SJSA1 (cell line): Measurements from ENCODE around the gene SLC5A1. TPM values are rescaled to one million over a fixed set of nuclear protein-coding genes. Genes with fewer than 3 reads are reported as not detected.

Experiments used
- DNase-seq, 2 experiments: peaks; one replicate each; pipeline ENCODE4 v3.0.0-alpha.2; 2015 to 2020; ENCODE audit warnings: low spot score in 2 of 2, low read depth in 1 of 2
- H3K27ac ChIP-seq: fragments of 250-450 bp; sonication (Bioruptor Pico); 2 replicates; pipeline ENCODE4 v1.5.1; 2020; ENCODE audit warnings: mild to moderate bottlenecking, moderate library complexity
- H3K27me3 ChIP-seq: fragments of 250-450 bp; sonication (Bioruptor Pico); replicated peaks from 2 replicates; pipeline ENCODE4 v1.5.1; 2020; ENCODE audit warnings: mild to moderate bottlenecking, moderate library complexity
- H3K36me3 ChIP-seq: fragments of 250-450 bp; sonication (Bioruptor Pico); 2 replicates; pipeline ENCODE4 v1.5.1; 2020; ENCODE audit warnings: mild to moderate bottlenecking
- H3K4me1 ChIP-seq: fragments of 250-450 bp; sonication (Bioruptor Pico); replicated peaks from 2 replicates; pipeline ENCODE4 v1.6.1; 2021; ENCODE audit warnings: mild to moderate bottlenecking
- H3K4me3 ChIP-seq: fragments of 250-450 bp; sonication (Bioruptor Pico); 2 replicates; pipeline ENCODE4 v1.5.1; 2020; ENCODE audit warnings: mild to moderate bottlenecking
- H3K9me3 ChIP-seq: fragments of 250-450 bp; sonication (Bioruptor Pico); replicated peaks from 2 replicates; pipeline ENCODE4 v1.5.1; 2020; ENCODE audit warnings: mild to moderate bottlenecking
- total RNA-seq: library from RNA; depleted of rRNA; stranded (reverse); fragments of >200 nt; shearing (Covaris generic); gene quantifications from 2 replicates; pipeline ENCODE4 v1.2.3, GENCODE V29; 2014

SLC5A1 gene
- total RNA-seq, 1 experiment from 2014 or later = not detected

GRCh38 chr22:32082331-32082730 is 39.3 kb downstream of the SLC5A1 start:
- Histone ChIP-seq H3K36me3 (no peaks in the 10 kb centered on the region), H3K4me3 (no peak overlapping the region)
- peak; percentile 80 to 83 for DNase-seq

GRCh38 chr22:32083000-32083399 is 39.9 kb downstream of the SLC5A1 start:
- Histone ChIP-seq H3K27me3 (peaks cover 7% of the 10 kb centered on the region; the same call in 1 of the 2 replicates), H3K9me3 (no peaks in the 10 kb centered on the region), H3K4me3 (no peak overlapping the region), H3K36me3 (no peaks in the 10 kb centered on the region), H3K4me1 (peaks cover 43% of the 10 kb centered on the region), H3K27ac (no peak overlapping the region)
- DNase-seq = no peak

More at GRCh38 chr22:32082331-32082730, 39.3 kb downstream of the SLC5A1 start:
- Histone ChIP-seq H3K27ac (peak overlapping the region; percentile 8; the same call in 1 of the 2 replicates), H3K4me1 (peaks cover 44% of the 10 kb centered on the region), H3K9me3 (no peaks in the 10 kb centered on the region), H3K27me3 (peaks cover under 1% of the 10 kb centered on the region; the same call in 1 of the 2 replicates)

- Histone ChIP-seq H3K27ac (no peak overlapping the region), H3K36me3 (no peaks in the 10 kb centered on the region), H3K4me1 (peaks cover 36% of the 10 kb centered on the region), H3K4me3 (no peak overlapping the region), H3K9me3 (no peaks in the 10 kb centered on the region), H3K27me3 (peaks cover 10% of the 10 kb centered on the region; the same call in 1 of the 2 replicates)
- no peak for DNase-seq
Measured at GRCh38 chr22:32083814-32084213, 40.8 kb downstream of the SLC5A1 start.

GRCh38 chr22:32088084-32088483 is 45.0 kb downstream of the SLC5A1 start:
- Histone ChIP-seq H3K9me3 (no peaks in the 10 kb centered on the region), H3K4me3 (no peak overlapping the region), H3K36me3 (no peaks in the 10 kb centered on the region), H3K27me3 (peaks cover 28% of the 10 kb centered on the region; the same call in 1 of the 2 replicates), H3K4me1 (peaks cover under 1% of the 10 kb centered on the region; the same call in 1 of the 2 replicates), H3K27ac (no peak overlapping the region)
- DNase-seq = no peak

GRCh38 chr22:32097018-32097417 is 54.0 kb downstream of the SLC5A1 start:
- peaks cover 16% of the 10 kb centered on the region for H3K27me3 ChIP-seq
- H3K4me1 ChIP-seq = no peaks in the 10 kb centered on the region
- no peak overlapping the region for H3K27ac ChIP-seq
- no peaks in the 10 kb centered on the region for H3K9me3 ChIP-seq
- no peak overlapping the region for H3K4me3 ChIP-seq
- no peak for DNase-seq
- no peaks in the 10 kb centered on the region for H3K36me3 ChIP-seq

GRCh38 chr22:32097881-32098499 is 54.9 kb downstream of the SLC5A1 start:
- Histone ChIP-seq H3K9me3 (no peaks in the 10 kb centered on the region), H3K27ac (no peak overlapping the region), H3K4me3 (no peak overlapping the region), H3K27me3 (peaks cover 8% of the 10 kb centered on the region), H3K36me3 (no peaks in the 10 kb centered on the region), H3K4me1 (no peaks in the 10 kb centered on the region)
- DNase-seq = no peak

- H3K9me3 ChIP-seq = no peaks in the 10 kb centered on the region
- peaks cover 8% of the 10 kb centered on the region for H3K27me3 ChIP-seq
- no peaks in the 10 kb centered on the region for H3K4me1 ChIP-seq
- H3K4me3 ChIP-seq = no peak overlapping the region
- no peak for DNase-seq
- no peak overlapping the region for H3K27ac ChIP-seq
- no peaks in the 10 kb centered on the region for H3K36me3 ChIP-seq
Measured at GRCh38 chr22:32100711-32101110, 57.6 kb downstream of the SLC5A1 start.

- Histone ChIP-seq H3K4me3 (no peak overlapping the region), H3K9me3 (no peaks in the 10 kb centered on the region), H3K27ac (no peak overlapping the region), H3K27me3 (peaks cover 4% of the 10 kb centered on the region), H3K36me3 (no peaks in the 10 kb centered on the region), H3K4me1 (no peaks in the 10 kb centered on the region)
- DNase-seq = no peak
Measured at GRCh38 chr22:32103658-32104315, 60.7 kb downstream of the SLC5A1 start.

GRCh38 chr22:32106930-32107329 is 63.9 kb downstream of the SLC5A1 start:
- H3K4me3 ChIP-seq = no peak overlapping the region
- peaks cover 5% of the 10 kb centered on the region for H3K27me3 ChIP-seq
- H3K9me3 ChIP-seq = no peaks in the 10 kb centered on the region
- peak in 1 of 2 experiments; percentile 4 for DNase-seq
- H3K4me1 ChIP-seq = no peaks in the 10 kb centered on the region
- no peak overlapping the region for H3K27ac ChIP-seq
- H3K36me3 ChIP-seq = no peaks in the 10 kb centered on the region

- Histone ChIP-seq H3K4me3 (no peak overlapping the region), H3K4me1 (no peaks in the 10 kb centered on the region), H3K36me3 (no peaks in the 10 kb centered on the region), H3K27me3 (peaks cover 28% of the 10 kb centered on the region), H3K9me3 (no peaks in the 10 kb centered on the region), H3K27ac (no peak overlapping the region)
- no peak for DNase-seq
Measured at GRCh38 chr22:32112380-32112779, 69.3 kb downstream of the SLC5A1 start.

- Histone ChIP-seq H3K9me3 (no peaks in the 10 kb centered on the region), H3K36me3 (no peaks in the 10 kb centered on the region), H3K4me1 (no peaks in the 10 kb centered on the region), H3K27me3 (peaks cover 10% of the 10 kb centered on the region; the same call in 1 of the 2 replicates), H3K4me3 (no peak overlapping the region), H3K27ac (no peak overlapping the region)
- DNase-seq = no peak
Measured at GRCh38 chr22:32119568-32120235, 76.6 kb downstream of the SLC5A1 start.

- Histone ChIP-seq H3K9me3 (no peaks in the 10 kb centered on the region), H3K36me3 (no peaks in the 10 kb centered on the region), H3K27ac (no peak overlapping the region), H3K4me1 (no peaks in the 10 kb centered on the region), H3K4me3 (no peak overlapping the region), H3K27me3 (0 out of 2 replicates have a peak, but pooled peaks cover under 1% of the 10 kb centered on the region)
- DNase-seq = no peak
Measured at GRCh38 chr22:32120603-32121002, 77.5 kb downstream of the SLC5A1 start.

GRCh38 chr22:32122899-32123298 is 79.8 kb downstream of the SLC5A1 start:
- Histone ChIP-seq H3K4me1 (no peaks in the 10 kb centered on the region), H3K36me3 (no peaks in the 10 kb centered on the region), H3K27ac (no peak overlapping the region), H3K27me3 (no peaks in the 10 kb centered on the region), H3K4me3 (no peak overlapping the region), H3K9me3 (no peaks in the 10 kb centered on the region)
- DNase-seq = no peak

- H3K4me1 ChIP-seq = no peaks in the 10 kb centered on the region
- DNase-seq = no peak
Measured at GRCh38 chr22:32123657-32124056, 80.6 kb downstream of the SLC5A1 start.

More at GRCh38 chr22:32123657-32124056, 80.6 kb downstream of the SLC5A1 start:
- Histone ChIP-seq H3K4me3 (no peak overlapping the region), H3K36me3 (no peaks in the 10 kb centered on the region), H3K27ac (no peak overlapping the region), H3K9me3 (no peaks in the 10 kb centered on the region), H3K27me3 (no peaks in the 10 kb centered on the region)
